Measurements from ENCODE around the gene NPC1L1. TPM values are rescaled to one million over a fixed set of nuclear protein-coding genes. Genes with fewer than 3 reads are reported as not detected.

Gene NPC1L1
- total and polyA plus RNA-seq, 2 of the 4 experiments (the other 2 are of a cell fraction): 0.07 TPM; not detected in 1

- no peak for ATAC-seq (ENCODE audit: low read depth)
- peaks cover 2% of the 10 kb centered on the region; the same call in 1 of the 2 replicates for H3K4me1 ChIP-seq (ENCODE audit: control insufficient read depth, insufficient read depth, low read length)
- no peak overlapping the region for H4K8ac ChIP-seq (ENCODE audit: low read depth in 2 of 2, low read length in 2 of 2)
- H2BK120ac ChIP-seq (ENCODE audit: low read depth, low read length): no peak overlapping the region; the same call in 1 of the 2 replicates
- H2AK9ac ChIP-seq (replicated peaks; ENCODE audit: low read depth, low read length, poor library complexity): peak overlapping the region; percentile 44
- CTCF ChIA-PET: no interaction called here
- POLR2A ChIA-PET (ENCODE audit: unreplicated experiment): no interaction called here
- TF ChIP-seq MAZ (IDR thresholded peaks at IDR 0.05; ENCODE audit: borderline replicate concordance, low read depth, low read length) (no peak), SMC3 (IDR thresholded peaks at IDR 0.05; ENCODE audit: low read depth, low read length) (no peak), CHD1 (IDR thresholded peaks at IDR 0.05; ENCODE audit: low read depth, low read length) (no peak), RCOR1 (IDR thresholded peaks at IDR 0.05; ENCODE audit: insufficient replicate concordance, low read length) (no peak), MXI1 (IDR thresholded peaks at IDR 0.05; ENCODE audit: borderline replicate concordance, low read depth, low read length) (no peak), RAD21 (IDR thresholded peaks at IDR 0.05; ENCODE audit: low read length) (no peak), BHLHE40 (IDR thresholded peaks at IDR 0.05; ENCODE audit: low read depth, low read length) (no peak), CEBPB (IDR thresholded peaks at IDR 0.05; ENCODE audit: low read depth, low read length) (no peak), MAFK (IDR thresholded peaks at IDR 0.05; ENCODE audit: low read depth, low read length) (no peak), FOS (IDR thresholded peaks at IDR 0.05; ENCODE audit: low read depth, low read length) (no peak), USF2 (IDR thresholded peaks at IDR 0.05; ENCODE audit: low read depth, low read length) (no peak), ELK1 (IDR thresholded peaks at IDR 0.05; ENCODE audit: borderline replicate concordance, low read depth, low read length) (no peak)
- no peak overlapping the region for H4K5ac ChIP-seq (ENCODE audit: low read depth, low read length)
- no peaks in the 10 kb centered on the region for H3K9me3 ChIP-seq (ENCODE audit: control insufficient read depth, insufficient read depth, low read length)
- intact Hi-C loops (cut with micrococcal nuclease) (no loop called here), in situ Hi-C loops (cut with MboI; ENCODE audit: low sequenced_read_pairs) (loop anchor here (10.0 kb wide), 1 partner anchor 318 kb away; no protein-coding TSS in a partner anchor), dilution Hi-C loops (cut with HindIII; ENCODE audit: low sequenced_read_pairs, unreplicated experiment) (no loop called here)
- H3K27ac ChIP-seq (ENCODE audit: insufficient read depth, low read length): no peak overlapping the region
- no peak overlapping the region for H2BK20ac ChIP-seq (ENCODE audit: low read depth, low read length)
- H3K9ac ChIP-seq (ENCODE audit: low read depth, low read length): no peak overlapping the region
- H4K20me1 ChIP-seq (ENCODE audit: insufficient read depth, low read length): peaks cover 20% of the 10 kb centered on the region
- peaks cover 38% of the 10 kb centered on the region for H3K36me3 ChIP-seq (ENCODE audit: control insufficient read depth, insufficient read depth, low read length)
- no peak overlapping the region for H4K91ac ChIP-seq (ENCODE audit: insufficient read depth, low read depth, low read length)
- H3K4me2 ChIP-seq (ENCODE audit: low read depth, low read length): no peak overlapping the region
- peaks cover 6% of the 10 kb centered on the region; the same call in 1 of the 2 replicates for H3K9me1 ChIP-seq (ENCODE audit: insufficient read depth, low read length)
- H3K56ac ChIP-seq (ENCODE audit: extremely low read depth, insufficient read depth, low read length): no peak overlapping the region
- no TSS peak for BruUV-seq (replicated peaks)
- no peak overlapping the region for H3K4ac ChIP-seq (ENCODE audit: low read depth, low read length)
- H3K79me1 ChIP-seq (ENCODE audit: low read depth in 1 of 2, low read length in 2 of 2): peaks cover 3 to 19% of the 10 kb centered on the region in 2 experiments; a peak in 2 of 4 replicates
- no peak overlapping the region for H3K18ac ChIP-seq (ENCODE audit: low read depth, low read length)
- H3K23ac ChIP-seq (ENCODE audit: low read depth, low read length): no peak overlapping the region
- H3K4me3 ChIP-seq (ENCODE audit: insufficient read depth, low read depth, low read length): no peak overlapping the region
- no peak overlapping the region for H2AK5ac ChIP-seq (ENCODE audit: low read depth, low read length)
- no peaks in the 10 kb centered on the region for H3K27me3 ChIP-seq (ENCODE audit: control insufficient read depth, insufficient read depth, low read length)
- no peak for DNase-seq
- no peak overlapping the region for H2BK5ac ChIP-seq (ENCODE audit: low read depth, low read length, poor library complexity, severe bottlenecking)
- H3K14ac ChIP-seq (replicated peaks; ENCODE audit: low read depth, low read length): no peak overlapping the region
- H2AFZ ChIP-seq (replicated peaks; ENCODE audit: low read length, poor library complexity): no peak overlapping the region
- 100% methylated on average over 2 of the region's 3 CpGs; no CpG with 5 or more reads in 1 of the 2 experiments for WGBS, 2 experiments (ENCODE audit: extremely low coverage in 2 of 2, insufficient read length in 1 of 2)
- H2BK15ac ChIP-seq (ENCODE audit: low read depth, low read length): no peak overlapping the region
Measured at GRCh38 chr7:44563171-44563679, 22.1 kb upstream of the NPC1L1 start.
